ENCODE results near the gene SFTA2. TPM values are rescaled to one million over a fixed set of nuclear protein-coding genes. Genes with fewer than 3 reads are reported as not detected.

SFTA2 gene
- total RNA-seq = 369 TPM
- long read RNA-seq, transcript SFTA2-202 (2 exons, 625 nt) = minor isoform, 14 of 80 reads
- long read RNA-seq, transcript SFTA2-201 (3 exons, 451 nt) = major isoform, 52 of 80 reads
- long read RNA-seq, partial matches to known transcripts = 0 of 80 reads
- long read RNA-seq, other reads (novel, unspliced or antisense) = 14 of 80 reads

DNA sequence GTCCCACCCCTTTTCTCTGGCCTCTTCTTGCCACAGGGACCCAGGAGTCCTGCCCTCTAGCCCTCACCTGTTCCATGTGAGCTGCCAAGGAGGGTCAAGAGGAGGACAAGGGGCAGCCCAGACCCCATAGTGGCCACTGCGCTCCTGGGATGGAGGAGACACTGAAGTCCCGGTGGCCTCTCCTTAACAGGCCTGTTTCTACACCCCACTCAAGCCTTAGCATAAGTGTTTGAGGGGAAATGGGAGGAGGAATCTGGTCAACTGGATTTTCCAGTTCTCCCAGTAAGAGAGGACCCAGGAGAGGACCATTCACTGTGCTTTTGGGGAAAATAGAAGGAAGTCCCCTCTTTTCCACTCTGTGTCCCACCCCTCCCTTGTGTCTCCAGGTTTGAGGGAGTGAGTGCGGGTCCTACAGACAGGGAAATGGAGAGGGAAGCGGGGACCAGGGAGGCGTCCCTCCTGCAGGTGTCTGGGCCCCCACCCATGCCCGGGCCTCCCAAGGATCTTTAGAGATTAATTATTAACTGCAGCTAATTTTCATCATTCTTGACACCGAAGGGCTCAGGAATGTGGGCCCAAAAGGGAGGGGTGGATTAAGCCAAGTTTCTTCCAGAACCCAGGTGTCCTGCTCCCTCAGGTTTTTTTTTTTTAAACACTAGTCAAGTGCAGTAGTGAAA, at the start of gene SFTA2:
SFTA2 (minus strand) TSS at position 202 of the 677 bp plus-strand sequence; CDS start at position 128, 74 bp downstream.
- Histone ChIP-seq H3K27me3 (no peaks in the 10 kb centered on the region), H3K4me1 (peaks cover 5% of the 10 kb centered on the region), H3K4me3 (peak within 1 kb of the TSS; percentile 48), H3K27ac (peak within 1 kb of the TSS; percentile 80), H3K36me3 (peaks cover 1% of the 10 kb centered on the region), H3K9me3 (no peaks in the 10 kb centered on the region)
- ATAC-seq (peak; percentile 72), DNase-seq (peak; percentile 83)
- intact Hi-C loops (cut with DNase I) = no loop called here
- TF ChIP-seq, protein P1, sequence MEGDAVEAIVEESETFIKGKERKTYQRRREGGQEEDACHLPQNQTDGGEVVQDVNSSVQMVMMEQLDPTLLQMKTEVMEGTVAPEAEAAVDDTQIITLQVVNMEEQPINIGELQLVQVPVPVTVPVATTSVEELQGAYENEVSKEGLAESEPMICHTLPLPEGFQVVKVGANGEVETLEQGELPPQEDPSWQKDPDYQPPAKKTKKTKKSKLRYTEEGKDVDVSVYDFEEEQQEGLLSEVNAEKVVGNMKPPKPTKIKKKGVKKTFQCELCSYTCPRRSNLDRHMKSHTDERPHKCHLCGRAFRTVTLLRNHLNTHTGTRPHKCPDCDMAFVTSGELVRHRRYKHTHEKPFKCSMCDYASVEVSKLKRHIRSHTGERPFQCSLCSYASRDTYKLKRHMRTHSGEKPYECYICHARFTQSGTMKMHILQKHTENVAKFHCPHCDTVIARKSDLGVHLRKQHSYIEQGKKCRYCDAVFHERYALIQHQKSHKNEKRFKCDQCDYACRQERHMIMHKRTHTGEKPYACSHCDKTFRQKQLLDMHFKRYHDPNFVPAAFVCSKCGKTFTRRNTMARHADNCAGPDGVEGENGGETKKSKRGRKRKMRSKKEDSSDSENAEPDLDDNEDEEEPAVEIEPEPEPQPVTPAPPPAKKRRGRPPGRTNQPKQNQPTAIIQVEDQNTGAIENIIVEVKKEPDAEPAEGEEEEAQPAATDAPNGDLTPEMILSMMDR (IDR thresholded peaks at IDR 0.05) = no peak

DNA sequence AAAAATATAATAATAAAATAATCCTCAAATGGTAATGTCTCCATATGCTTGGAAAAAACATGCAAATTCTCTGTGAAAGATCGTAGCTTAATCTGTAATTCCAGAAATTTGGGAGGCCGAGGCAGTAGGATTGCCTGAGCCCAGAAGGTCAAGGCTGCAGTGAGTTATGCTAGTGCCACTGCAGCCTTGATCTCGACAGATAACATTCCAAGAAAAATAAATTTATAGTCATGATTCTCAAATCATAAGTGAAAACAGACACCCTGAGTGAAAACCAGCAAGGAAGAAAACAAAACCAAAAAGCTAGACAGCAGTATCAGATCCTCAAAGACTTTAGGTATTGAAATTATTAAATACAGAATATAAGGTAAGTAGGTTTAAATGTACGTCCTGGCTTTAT, 47.7 kb upstream of the SFTA2 start:
- intact Hi-C loops (cut with DNase I) = no loop called here
- ATAC-seq = no peak

DNA sequence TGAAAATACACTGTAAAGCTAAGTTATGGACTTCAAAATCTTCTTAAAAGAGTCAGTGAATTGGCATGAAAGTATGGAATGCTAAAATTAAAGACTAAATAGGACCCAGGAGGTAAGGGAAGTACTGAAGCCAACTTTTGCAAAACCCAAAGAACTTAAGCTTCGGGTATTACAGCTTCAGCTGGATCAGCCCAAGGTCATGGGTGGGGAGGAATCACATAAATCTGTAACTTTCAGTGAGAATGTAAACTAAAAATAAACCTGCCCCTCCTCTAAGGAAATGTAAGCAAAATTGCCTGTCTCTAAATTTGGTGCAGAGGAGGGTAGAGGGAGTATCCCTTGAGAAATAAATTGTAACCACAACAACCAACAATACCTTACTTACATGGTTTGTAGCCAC, 47.2 kb upstream of the SFTA2 start:
- no peak for DNase-seq
- peaks cover 5% of the 10 kb centered on the region for H3K4me1 ChIP-seq
- no peak for ATAC-seq

More for the DNA sequence above, 47.7 kb upstream of the SFTA2 start:
- TF ChIP-seq, protein P1 (IDR thresholded peaks at IDR 0.05) = no peak
- H3K4me3 ChIP-seq = no peak overlapping the region
- H3K36me3 ChIP-seq = no peaks in the 10 kb centered on the region
- DNase-seq = no peak
- H3K9me3 ChIP-seq = no peaks in the 10 kb centered on the region
- no peak overlapping the region for H3K27ac ChIP-seq
- H3K4me1 ChIP-seq = peaks cover 5% of the 10 kb centered on the region
- H3K27me3 ChIP-seq = no peaks in the 10 kb centered on the region

DNA sequence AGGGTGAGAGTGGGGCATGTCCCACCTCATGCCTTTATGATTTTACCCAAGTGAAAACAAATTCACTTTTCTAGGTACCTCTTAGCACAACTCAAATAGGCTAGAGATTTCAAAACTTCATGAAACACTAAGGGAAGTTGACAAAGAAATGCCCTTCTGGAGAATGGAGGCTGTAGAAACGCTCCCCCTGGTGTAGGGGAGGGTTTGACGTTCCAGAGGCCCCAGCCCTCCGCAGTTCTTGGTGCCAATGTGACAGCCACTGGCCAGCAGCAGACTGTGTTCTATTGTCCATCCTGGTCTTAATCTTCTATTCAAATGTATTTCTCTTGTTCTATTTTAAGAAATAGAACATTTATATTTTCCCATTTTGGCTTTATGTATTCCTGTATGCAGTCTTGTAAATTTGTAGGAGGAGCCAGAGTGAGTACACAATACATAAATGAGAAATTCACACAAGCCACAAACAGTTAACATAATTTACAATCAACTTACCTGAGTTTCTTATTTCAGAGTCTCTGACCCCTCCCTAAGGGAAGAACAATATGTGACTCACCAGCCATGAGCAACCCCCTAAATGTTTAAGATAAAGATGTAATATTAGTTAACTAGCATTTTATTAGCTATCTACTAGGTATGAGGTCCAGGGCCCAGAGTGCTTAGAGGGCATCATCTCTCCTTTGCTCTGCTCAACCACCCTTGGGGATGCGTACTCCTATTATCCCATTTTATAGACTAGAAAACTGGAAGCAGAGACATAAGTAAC, 42.7 kb upstream of the SFTA2 start:
- ATAC-seq (peak; percentile 35), DNase-seq (no peak)
- Histone ChIP-seq H3K9me3 (no peaks in the 10 kb centered on the region), H3K27ac (no peak overlapping the region), H3K27me3 (no peaks in the 10 kb centered on the region), H3K36me3 (no peaks in the 10 kb centered on the region), H3K4me1 (no peaks in the 10 kb centered on the region), H3K4me3 (no peak overlapping the region)
- intact Hi-C loops (cut with DNase I) = no loop called here
- TF ChIP-seq, protein P1 (IDR thresholded peaks at IDR 0.05) = no peak

More for the DNA sequence above, 47.2 kb upstream of the SFTA2 start:
- Histone ChIP-seq H3K4me3 (no peak overlapping the region), H3K9me3 (no peaks in the 10 kb centered on the region), H3K27me3 (no peaks in the 10 kb centered on the region), H3K36me3 (no peaks in the 10 kb centered on the region), H3K27ac (no peak overlapping the region)
- TF ChIP-seq, protein P1 (IDR thresholded peaks at IDR 0.05) = no peak
- intact Hi-C loops (cut with DNase I) = no loop called here

DNA sequence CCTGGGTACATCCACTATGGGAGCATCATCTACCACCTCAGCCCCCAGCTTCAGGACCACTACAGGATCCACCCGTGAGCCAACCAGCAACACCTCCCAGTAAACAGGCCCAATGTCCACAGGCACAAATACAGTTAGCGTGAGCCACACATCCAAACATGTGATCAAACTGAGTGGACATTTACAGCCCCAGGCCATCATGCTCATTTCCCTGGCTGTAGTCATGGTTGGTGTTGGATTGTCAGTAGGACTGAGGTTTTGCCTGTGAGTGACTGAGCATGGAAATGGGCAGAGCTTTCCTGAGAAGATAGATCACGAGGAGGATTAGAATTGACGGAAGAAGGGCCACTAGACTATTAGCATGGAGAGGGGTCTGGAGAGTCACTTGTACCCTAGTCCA, 40.8 kb upstream of the SFTA2 start:
- intact Hi-C loops (cut with DNase I) = no loop called here
- H3K9me3 ChIP-seq = no peaks in the 10 kb centered on the region
- H3K4me1 ChIP-seq = no peaks in the 10 kb centered on the region
- no peak overlapping the region for H3K4me3 ChIP-seq
- H3K36me3 ChIP-seq = no peaks in the 10 kb centered on the region
- no peak for ATAC-seq
- DNase-seq = no peak
- TF ChIP-seq, protein P1 (IDR thresholded peaks at IDR 0.05) = no peak
- H3K27ac ChIP-seq = no peak overlapping the region
- no peaks in the 10 kb centered on the region for H3K27me3 ChIP-seq

Data from upper lobe of right lung (tissue), 1 donor.